LNCaP clone FGC (cell line): ENCODE results near the gene NAT10.
A peak's percentile ranks its signal among the peaks of the same experiment; 100 is the strongest.

ENCODE experiments used
- DNase-seq: peaks from one replicate; pipeline ENCODE4 v3.0.0-alpha.2; 2011; ENCODE audit warnings: low read depth
- H3K4me3 ChIP-seq: 2 replicates; pipeline ENCODE4 v1.5.1; 2011; ENCODE audit warnings: mild to moderate bottlenecking, low read depth, low read length, control low read depth
- TF ChIP-seq, protein P1 (sequence below): IDR thresholded peaks from 2 replicates; pipeline ENCODE4 v1.5.1; 2012; ENCODE audit warnings: mild to moderate bottlenecking; ENCODE audit not compliant: control insufficient read depth, insufficient read depth; ENCODE audit errors: extremely low read depth

The NAT10 gene

DNA sequence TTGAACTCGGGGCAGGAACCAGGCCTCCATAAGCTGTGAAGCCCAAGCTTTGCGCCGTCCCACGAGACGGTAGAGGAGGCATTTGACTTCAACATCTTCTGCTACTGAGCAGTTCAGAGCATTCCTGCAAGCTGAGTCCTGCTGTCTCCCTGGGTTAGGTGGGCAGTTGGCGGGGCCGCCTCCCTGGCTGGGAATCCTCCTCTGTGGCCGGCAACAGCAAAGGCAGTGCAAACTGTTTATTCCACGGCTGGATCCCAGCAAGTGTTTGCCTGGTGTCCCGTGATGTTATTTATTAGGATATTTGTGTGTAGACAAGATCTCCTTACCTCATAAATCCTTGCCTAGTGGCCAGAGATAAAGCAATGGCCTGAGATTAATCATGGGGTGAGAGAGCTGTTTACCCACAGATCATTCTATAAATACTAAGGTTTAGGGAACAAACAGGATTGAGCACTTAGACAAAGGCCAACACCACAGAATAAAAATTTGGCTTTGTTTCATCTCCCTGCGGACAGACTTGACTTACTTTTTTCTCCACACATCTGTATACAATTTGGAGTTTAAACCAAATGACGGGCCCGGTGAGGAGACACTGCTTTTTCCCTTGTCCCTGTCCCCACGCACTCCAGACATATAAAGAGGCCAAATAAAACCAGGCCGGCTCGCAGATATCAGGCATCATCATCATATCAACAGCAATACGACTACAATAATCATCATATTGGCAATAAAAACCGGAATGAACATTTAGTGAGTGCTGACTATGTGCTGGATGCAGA lies 63.4 kb downstream of the NAT10 start:
- no peak overlapping the region for H3K4me3 ChIP-seq
- DNase-seq, result peak; percentile 98
- TF ChIP-seq, protein P1, sequence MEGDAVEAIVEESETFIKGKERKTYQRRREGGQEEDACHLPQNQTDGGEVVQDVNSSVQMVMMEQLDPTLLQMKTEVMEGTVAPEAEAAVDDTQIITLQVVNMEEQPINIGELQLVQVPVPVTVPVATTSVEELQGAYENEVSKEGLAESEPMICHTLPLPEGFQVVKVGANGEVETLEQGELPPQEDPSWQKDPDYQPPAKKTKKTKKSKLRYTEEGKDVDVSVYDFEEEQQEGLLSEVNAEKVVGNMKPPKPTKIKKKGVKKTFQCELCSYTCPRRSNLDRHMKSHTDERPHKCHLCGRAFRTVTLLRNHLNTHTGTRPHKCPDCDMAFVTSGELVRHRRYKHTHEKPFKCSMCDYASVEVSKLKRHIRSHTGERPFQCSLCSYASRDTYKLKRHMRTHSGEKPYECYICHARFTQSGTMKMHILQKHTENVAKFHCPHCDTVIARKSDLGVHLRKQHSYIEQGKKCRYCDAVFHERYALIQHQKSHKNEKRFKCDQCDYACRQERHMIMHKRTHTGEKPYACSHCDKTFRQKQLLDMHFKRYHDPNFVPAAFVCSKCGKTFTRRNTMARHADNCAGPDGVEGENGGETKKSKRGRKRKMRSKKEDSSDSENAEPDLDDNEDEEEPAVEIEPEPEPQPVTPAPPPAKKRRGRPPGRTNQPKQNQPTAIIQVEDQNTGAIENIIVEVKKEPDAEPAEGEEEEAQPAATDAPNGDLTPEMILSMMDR, result no peak

DNA sequence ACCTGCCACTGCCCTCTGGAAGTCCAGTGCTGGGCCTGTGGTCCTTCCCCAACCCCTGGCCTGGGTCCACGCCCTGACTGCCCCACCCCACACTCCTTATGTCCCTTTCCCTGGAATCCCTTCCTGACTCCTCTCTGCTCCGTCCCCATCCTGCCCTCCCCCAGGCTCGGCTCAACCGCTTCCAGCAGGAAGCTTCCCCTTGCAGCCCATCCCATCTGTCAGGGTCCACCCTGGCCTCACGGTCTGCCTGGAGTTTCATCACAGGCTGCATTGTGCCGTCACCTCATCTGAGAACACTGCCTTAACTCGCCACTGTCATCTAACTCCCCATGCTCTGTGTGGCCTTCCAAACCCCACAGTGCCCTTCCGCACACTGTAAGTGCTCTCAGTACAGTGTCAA lies 64.3 kb downstream of the NAT10 start:
- TF ChIP-seq, protein P1, result no peak
- H3K4me3 ChIP-seq, result no peak overlapping the region
- no peak for DNase-seq

DNA sequence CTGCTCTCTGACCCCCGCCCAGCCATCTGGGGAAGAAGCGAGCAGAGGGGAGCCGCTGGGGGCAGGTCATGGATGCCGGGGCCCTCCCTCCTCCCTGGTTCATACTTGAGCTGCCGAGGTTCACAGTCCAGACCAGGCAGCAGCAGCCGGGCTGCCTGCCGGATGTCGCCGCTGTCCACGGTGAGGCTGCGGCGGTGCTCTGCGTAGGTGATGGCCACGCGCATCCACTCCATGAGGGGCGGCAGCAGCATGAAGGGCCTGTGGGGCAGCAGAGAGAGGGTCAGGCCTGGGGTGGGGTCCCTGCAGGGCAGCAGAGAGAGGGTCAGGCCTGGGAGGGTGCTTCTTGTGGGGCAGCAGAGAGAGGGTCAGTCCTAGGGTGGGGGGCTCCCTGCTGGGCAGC lies 67.6 kb downstream of the NAT10 start:
- H3K4me3 ChIP-seq, result no peak overlapping the region
- TF ChIP-seq, protein P1, result no peak
- no peak for DNase-seq

DNA sequence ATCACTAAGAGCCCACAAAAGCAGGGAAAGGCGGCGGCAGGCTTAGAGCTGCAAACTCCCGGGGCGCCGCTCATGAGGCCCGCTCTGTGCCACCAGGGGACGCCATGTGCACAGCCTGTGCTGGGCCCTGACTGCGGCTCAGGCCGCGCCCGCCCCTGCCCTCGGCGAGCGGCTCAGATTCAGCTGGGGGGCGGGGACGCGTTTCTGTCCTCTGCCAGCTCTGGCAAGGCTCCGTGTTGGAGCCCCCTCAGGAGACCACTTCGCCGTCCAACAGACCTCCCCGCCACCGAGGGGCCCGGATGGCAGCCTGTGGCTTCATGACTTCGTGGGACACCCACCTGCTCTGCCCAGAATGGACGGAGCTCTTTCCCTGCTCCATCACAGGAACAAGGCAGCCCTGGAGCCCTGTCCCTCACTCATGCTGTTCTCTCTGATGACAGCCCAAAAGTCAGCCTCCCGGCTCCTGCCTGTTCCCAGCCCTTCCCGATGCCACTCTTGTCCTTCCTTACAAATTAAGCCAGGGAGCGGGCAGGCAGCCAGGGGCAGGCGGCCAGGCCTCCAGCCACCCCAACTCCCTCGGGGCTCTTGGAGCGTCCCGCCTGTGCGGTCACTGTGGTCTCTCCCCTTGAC lies 69.1 kb downstream of the NAT10 start:
- no peak for DNase-seq
- peak overlapping the region; percentile 29; the same call in 1 of the 2 replicates for H3K4me3 ChIP-seq
- TF ChIP-seq, protein P1, result peak; percentile 99

DNA sequence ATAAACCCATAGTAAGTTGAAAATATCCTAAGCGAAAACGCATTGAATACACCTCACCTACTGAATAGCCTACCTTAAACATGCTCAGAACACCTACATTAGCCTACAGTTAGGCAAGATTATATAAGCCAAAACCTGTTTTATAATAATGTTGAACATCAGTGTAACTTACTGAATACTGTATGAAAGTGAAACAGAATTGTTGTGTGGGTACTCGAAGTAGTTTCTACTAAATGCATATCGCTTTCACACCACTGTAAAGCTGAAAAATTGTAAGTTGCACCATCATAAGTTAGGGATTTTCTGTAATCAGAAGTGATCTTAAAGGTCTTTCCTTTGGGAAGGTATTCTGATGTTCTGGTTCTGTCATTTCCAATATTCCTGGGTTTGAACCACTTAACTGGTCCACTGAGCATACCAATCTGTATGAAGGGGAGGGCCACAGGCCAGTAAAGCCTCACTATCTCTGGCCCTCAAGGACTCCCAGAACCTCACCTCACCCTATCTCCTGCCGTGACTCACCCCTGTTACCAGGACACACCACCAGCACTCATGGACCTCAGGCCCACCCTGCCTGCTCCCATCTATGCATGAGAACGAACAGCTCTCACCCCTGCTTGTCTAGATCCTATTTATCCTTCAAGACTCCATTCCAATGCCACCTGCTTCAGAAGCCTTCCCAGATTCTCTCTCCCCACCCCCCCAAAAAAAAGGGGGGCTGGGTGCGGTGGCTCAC lies 70.0 kb downstream of the NAT10 start:
- DNase-seq, result no peak
- no peak overlapping the region for H3K4me3 ChIP-seq
- TF ChIP-seq, protein P1, result no peak

DNA sequence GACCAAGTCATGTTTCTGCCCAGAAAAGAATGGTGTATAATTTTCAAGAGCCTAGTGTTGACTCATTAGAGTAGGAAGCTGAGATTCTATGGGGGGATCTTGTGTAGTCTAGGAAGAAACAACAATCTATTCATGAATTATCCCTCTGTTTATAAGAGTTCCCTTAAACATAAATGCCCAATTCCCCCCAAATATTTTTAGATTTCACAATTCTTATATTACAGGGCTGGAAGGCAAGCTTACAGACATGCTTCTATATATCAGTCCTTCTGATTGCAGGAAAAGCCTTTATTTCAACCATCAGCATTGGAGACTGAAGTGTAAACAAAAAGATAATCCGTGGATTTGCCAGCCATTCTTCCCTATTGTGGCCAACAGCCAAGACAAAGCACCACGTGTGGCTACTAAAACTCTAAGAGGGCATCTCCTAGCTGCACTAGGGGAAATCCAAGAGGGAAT lies 71.4 kb downstream of the NAT10 start:
- DNase-seq, result no peak
- TF ChIP-seq, protein P1, result no peak
- no peak overlapping the region for H3K4me3 ChIP-seq
